IMR-90 (cell line): ENCODE measurements around the gene MAP7D1.

Source experiments
- BHLHE40 ChIP-seq: fragments of 150-350 bp; IDR thresholded peaks from 2 replicates; pipeline ENCODE4 v1.6.1; 2016; ENCODE audit warnings: mild to moderate bottlenecking, low read depth, low read length
- CEBPB ChIP-seq: IDR thresholded peaks from 2 replicates; pipeline ENCODE4 v1.6.1; 2012; ENCODE audit warnings: low read depth, low read length, improper control_type of control experiment
- CTCF ChIP-seq: conservative IDR thresholded peaks from 2 replicates; pipeline ENCODE4 v1.5.1; 2012; ENCODE audit warnings: mild to moderate bottlenecking, low read depth, low read length, improper control_type of control experiment
- ELK1 ChIP-seq: fragments of 150-350 bp; IDR thresholded peaks from 2 replicates; pipeline ENCODE4 v1.6.1; 2016; ENCODE audit warnings: low read depth, mild to moderate bottlenecking, low read length, moderate library complexity, borderline replicate concordance
- MXI1 ChIP-seq: IDR thresholded peaks from 2 replicates; pipeline ENCODE4 v1.6.1; 2012; ENCODE audit warnings: low read depth, mild to moderate bottlenecking, low read length, moderate library complexity, borderline replicate concordance
- POLR2A ChIP-seq: IDR thresholded peaks from 2 replicates; pipeline ENCODE4 v1.6.1; 2012; ENCODE audit warnings: mild to moderate bottlenecking, low read depth, low read length
- USF2 ChIP-seq: fragments of 150-350 bp; IDR thresholded peaks from 2 replicates; pipeline ENCODE4 v1.6.1; 2017; ENCODE audit warnings: mild to moderate bottlenecking, antibody characterized with exemption, low read length, low read depth

- TF ChIP-seq CEBPB, result peak; percentile 60
- peak; percentile 79; the same call in 1 of the 2 replicates for TF ChIP-seq MXI1
- no peak for TF ChIP-seq CTCF
- peak; percentile 35; the same call in 1 of the 2 replicates for TF ChIP-seq BHLHE40
- no peak for TF ChIP-seq POLR2A
- TF ChIP-seq USF2, result peak; percentile 91
- TF ChIP-seq ELK1, result no peak
These were observed 22.5 kb upstream of the MAP7D1 start for GRCh38 chr1:36133484-36133883.
